Measurements from ENCODE around the gene GTPBP4. TPM values are rescaled to one million over a fixed set of nuclear protein-coding genes. Genes with fewer than 3 reads are reported as not detected.

The GTPBP4 gene
- total RNA-seq, 1 donor from 2014 or later, result 53.4 TPM

GRCh38 chr10:994836-995558, 6.8 kb downstream of the GTPBP4 start:
- no peaks in the 10 kb centered on the region for H3K9me3 ChIP-seq (ENCODE audit: low read depth)
- H3K36me3 ChIP-seq, result peaks cover 33% of the 10 kb centered on the region
- peaks cover 17% of the 10 kb centered on the region for H4K20me1 ChIP-seq (ENCODE audit: low read depth)
- H3K4me3 Mint-ChIP-seq, result no peak overlapping the region
- no peak for DNase-seq (ENCODE audit: low spot score)
- no peak overlapping the region for H3K27ac Mint-ChIP-seq
- H3K27me3 Mint-ChIP-seq (ENCODE audit: insufficient read depth, low read depth), result peaks cover 4% of the 10 kb centered on the region
- H3K36me3 Mint-ChIP-seq, result peaks cover 45% of the 10 kb centered on the region
- H3K4me1 ChIP-seq, result peaks cover under 1% of the 10 kb centered on the region
- no peak overlapping the region for H3K4me3 ChIP-seq
- H3K4me1 Mint-ChIP-seq, result peaks cover 2% of the 10 kb centered on the region
- no peaks in the 10 kb centered on the region for H3F3A ChIP-seq (ENCODE audit: low read depth)
- no peak overlapping the region for H3K27ac ChIP-seq
- no peak overlapping the region for H3K9ac ChIP-seq
- peaks cover 48% of the 10 kb centered on the region for H3K79me2 ChIP-seq (ENCODE audit: low read depth)
- TF ChIP-seq EZH2phosphoT487 (IDR thresholded peaks at IDR 0.05) (no peak), EZH2 (IDR thresholded peaks at IDR 0.05) (no peak)
- TF ChIP-seq, protein P1, sequence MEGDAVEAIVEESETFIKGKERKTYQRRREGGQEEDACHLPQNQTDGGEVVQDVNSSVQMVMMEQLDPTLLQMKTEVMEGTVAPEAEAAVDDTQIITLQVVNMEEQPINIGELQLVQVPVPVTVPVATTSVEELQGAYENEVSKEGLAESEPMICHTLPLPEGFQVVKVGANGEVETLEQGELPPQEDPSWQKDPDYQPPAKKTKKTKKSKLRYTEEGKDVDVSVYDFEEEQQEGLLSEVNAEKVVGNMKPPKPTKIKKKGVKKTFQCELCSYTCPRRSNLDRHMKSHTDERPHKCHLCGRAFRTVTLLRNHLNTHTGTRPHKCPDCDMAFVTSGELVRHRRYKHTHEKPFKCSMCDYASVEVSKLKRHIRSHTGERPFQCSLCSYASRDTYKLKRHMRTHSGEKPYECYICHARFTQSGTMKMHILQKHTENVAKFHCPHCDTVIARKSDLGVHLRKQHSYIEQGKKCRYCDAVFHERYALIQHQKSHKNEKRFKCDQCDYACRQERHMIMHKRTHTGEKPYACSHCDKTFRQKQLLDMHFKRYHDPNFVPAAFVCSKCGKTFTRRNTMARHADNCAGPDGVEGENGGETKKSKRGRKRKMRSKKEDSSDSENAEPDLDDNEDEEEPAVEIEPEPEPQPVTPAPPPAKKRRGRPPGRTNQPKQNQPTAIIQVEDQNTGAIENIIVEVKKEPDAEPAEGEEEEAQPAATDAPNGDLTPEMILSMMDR (IDR thresholded peaks at IDR 0.05), result no peak
- H3K9me3 Mint-ChIP-seq, result no peaks in the 10 kb centered on the region
- H2AFZ ChIP-seq (replicated peaks), result no peak overlapping the region
- H3K27me3 ChIP-seq, result no peaks in the 10 kb centered on the region
- no peak overlapping the region for H3K4me2 ChIP-seq

DNA sequence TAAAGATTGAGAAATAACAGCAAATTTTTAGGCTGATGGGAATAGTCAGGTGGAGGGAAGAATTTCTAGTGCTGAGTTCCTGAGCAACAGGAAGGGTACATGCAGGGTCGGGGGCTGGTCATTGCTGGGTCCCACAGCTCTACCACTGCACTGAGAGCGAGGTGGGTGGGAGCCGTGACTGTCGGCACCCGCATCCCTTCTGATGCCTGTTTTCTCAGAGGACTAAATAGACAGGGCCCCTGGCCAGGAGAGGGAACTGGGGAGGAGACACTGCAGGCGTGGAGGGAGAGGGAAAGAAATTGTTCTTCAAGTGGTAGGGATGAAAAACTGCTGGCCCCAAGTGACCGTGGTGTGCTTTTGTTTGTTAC, 7.3 kb downstream of the GTPBP4 start:
- Histone ChIP-seq H3K36me3 (peaks cover 33% of the 10 kb centered on the region), H4K20me1 (ENCODE audit: low read depth) (peaks cover 13% of the 10 kb centered on the region), H3K4me1 (no peaks in the 10 kb centered on the region), H3K27me3 (no peaks in the 10 kb centered on the region), H3F3A (ENCODE audit: low read depth) (no peaks in the 10 kb centered on the region), H3K4me2 (no peak overlapping the region), H3K4me3 (no peak overlapping the region), H2AFZ (replicated peaks) (no peak overlapping the region), H3K27ac (no peak overlapping the region), H3K9me3 (ENCODE audit: low read depth) (no peaks in the 10 kb centered on the region), H3K9ac (no peak overlapping the region), H3K79me2 (ENCODE audit: low read depth) (peaks cover 43% of the 10 kb centered on the region)
- Mint-ChIP-seq H3K27me3 (ENCODE audit: insufficient read depth, low read depth) (peaks cover 4% of the 10 kb centered on the region), H3K27ac (no peak overlapping the region), H3K9me3 (peaks cover 2% of the 10 kb centered on the region), H3K36me3 (peaks cover 46% of the 10 kb centered on the region), H3K4me3 (no peak overlapping the region), H3K4me1 (no peaks in the 10 kb centered on the region)
- no peak for DNase-seq (ENCODE audit: low spot score)
- TF ChIP-seq EZH2phosphoT487 (IDR thresholded peaks at IDR 0.05) (no peak), EZH2 (IDR thresholded peaks at IDR 0.05) (no peak)
- TF ChIP-seq, protein P1 (IDR thresholded peaks at IDR 0.05), result no peak

DNA sequence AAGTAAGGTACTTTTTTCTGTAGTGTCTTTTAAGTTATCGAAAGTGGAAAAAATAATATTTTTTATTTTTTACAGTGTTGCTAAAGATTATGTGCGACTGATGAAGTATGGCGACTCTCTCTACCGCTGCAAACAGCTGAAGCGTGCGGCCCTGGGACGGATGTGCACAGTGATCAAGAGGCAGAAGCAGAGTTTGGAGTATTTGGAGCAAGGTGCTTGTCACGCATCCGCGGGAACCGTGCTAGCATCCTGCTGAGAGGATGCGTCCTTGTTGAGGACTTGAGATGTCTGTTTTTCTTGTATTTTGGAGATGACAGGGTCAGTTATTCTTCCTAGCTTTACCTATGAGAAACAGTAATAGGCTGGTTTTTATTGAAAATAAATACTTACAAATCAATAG, 7.8 kb downstream of the GTPBP4 start:
- H3K36me3 Mint-ChIP-seq, result peaks cover 50% of the 10 kb centered on the region
- H3K9ac ChIP-seq, result no peak overlapping the region
- no peak overlapping the region for H3K4me3 ChIP-seq
- peaks cover 41% of the 10 kb centered on the region for H3K79me2 ChIP-seq (ENCODE audit: low read depth)
- no peak for TF ChIP-seq EZH2 (IDR thresholded peaks at IDR 0.05)
- TF ChIP-seq, protein P1 (IDR thresholded peaks at IDR 0.05), result no peak
- TF ChIP-seq EZH2phosphoT487 (IDR thresholded peaks at IDR 0.05), result no peak
- peaks cover 38% of the 10 kb centered on the region for H3K36me3 ChIP-seq
- peaks cover 4% of the 10 kb centered on the region for H3K27me3 Mint-ChIP-seq (ENCODE audit: insufficient read depth, low read depth)
- no peaks in the 10 kb centered on the region for H3K27me3 ChIP-seq
- no peak overlapping the region for H3K27ac ChIP-seq
- DNase-seq (ENCODE audit: low spot score), result no peak
- no peak overlapping the region for H3K4me3 Mint-ChIP-seq
- no peak overlapping the region for H3K4me2 ChIP-seq
- H3K4me1 Mint-ChIP-seq, result no peaks in the 10 kb centered on the region
- peaks cover 8% of the 10 kb centered on the region for H4K20me1 ChIP-seq (ENCODE audit: low read depth)
- no peaks in the 10 kb centered on the region for H3K9me3 ChIP-seq (ENCODE audit: low read depth)
- H3F3A ChIP-seq (ENCODE audit: low read depth), result no peaks in the 10 kb centered on the region
- no peak overlapping the region for H3K27ac Mint-ChIP-seq
- H3K4me1 ChIP-seq, result no peaks in the 10 kb centered on the region
- no peak overlapping the region for H2AFZ ChIP-seq (replicated peaks)
- H3K9me3 Mint-ChIP-seq, result peaks cover 6% of the 10 kb centered on the region

Data from neural progenitor cell (in vitro differentiated cells).